Type B pancreatic cell (in vitro differentiated cells): ENCODE measurements around the gene NDC80. TPM values are rescaled to one million over a fixed set of nuclear protein-coding genes. Genes with fewer than 3 reads are reported as not detected.
"Not testable (repeated sequence)": the region's sequence is repeated elsewhere in the genome, so short reads cannot be mapped to it uniquely, and the experiment has no call there.

Experiments used
- DNase-seq: peaks from one replicate; pipeline ENCODE4 v3.0.0; 2021; ENCODE audit warnings: mixed read lengths; ENCODE audit not compliant: unreplicated experiment; ENCODE audit errors: extremely low spot score
- H3K27ac Mint-ChIP-seq: 2 replicates; pipeline ENCODE4 v1.8.0; 2021; ENCODE audit warnings: mild to moderate bottlenecking, mixed read lengths
- H3K27me3 Mint-ChIP-seq: 2 replicates; pipeline ENCODE4 v1.8.0; 2021; ENCODE audit warnings: mixed read lengths
- H3K36me3 Mint-ChIP-seq: 2 replicates; pipeline ENCODE4 v1.8.0; 2021; ENCODE audit warnings: mixed read lengths
- H3K4me1 Mint-ChIP-seq: one replicate; pipeline ENCODE4 v1.8.0; 2021; ENCODE audit warnings: mixed read lengths; ENCODE audit not compliant: unreplicated experiment
- H3K4me3 Mint-ChIP-seq: 2 replicates; pipeline ENCODE4 v1.8.0; 2021; ENCODE audit warnings: mild to moderate bottlenecking, mixed read lengths
- H3K9me3 Mint-ChIP-seq: 2 replicates; pipeline ENCODE4 v1.8.0; 2021; ENCODE audit warnings: mixed read lengths
- CTCF ChIP-seq: fragments of 200-600 bp; sonication (generic); conservative IDR thresholded peaks from 2 replicates; pipeline ENCODE4 v1.5.0; 2021; ENCODE audit warnings: antibody characterized with exemption, mild to moderate bottlenecking
- total RNA-seq: library from RNA; stranded (reverse); gene quantifications from 2 replicates; pipeline ENCODE4 v1.2.1, GENCODE V29; 2021; ENCODE audit warnings: low replicate concordance

NDC80 gene
- total RNA-seq, 1 donor from 2014 or later: 34.3 TPM

DNA sequence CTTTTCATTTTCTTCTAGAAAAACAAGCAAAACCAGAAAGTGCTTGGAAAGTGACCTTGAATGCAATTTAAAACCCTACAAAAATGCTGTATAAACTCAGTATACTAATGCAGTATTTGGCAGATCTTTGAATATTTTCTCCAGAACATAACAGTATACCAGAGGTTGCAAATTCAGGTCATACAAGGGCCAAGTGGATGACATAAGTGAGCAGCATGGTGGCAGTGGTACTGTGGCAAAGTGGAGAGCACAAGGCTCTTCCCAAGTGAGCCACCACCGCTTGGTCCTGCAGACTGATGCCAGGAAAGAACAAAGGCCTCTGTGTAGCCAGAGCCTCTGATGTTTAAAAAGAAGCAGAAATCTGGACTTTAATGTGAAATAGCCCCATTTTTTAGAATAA is 33.1 kb upstream of the NDC80 start:
- Mint-ChIP-seq H3K27me3 (no peaks in the 10 kb centered on the region), H3K27ac (no peak overlapping the region), H3K36me3 (peaks cover 15% of the 10 kb centered on the region), H3K9me3 (no peaks in the 10 kb centered on the region), H3K4me3 (no peak overlapping the region), H3K4me1 (peaks cover 9% of the 10 kb centered on the region)
- no peak for TF ChIP-seq CTCF
- no peak for DNase-seq

DNA sequence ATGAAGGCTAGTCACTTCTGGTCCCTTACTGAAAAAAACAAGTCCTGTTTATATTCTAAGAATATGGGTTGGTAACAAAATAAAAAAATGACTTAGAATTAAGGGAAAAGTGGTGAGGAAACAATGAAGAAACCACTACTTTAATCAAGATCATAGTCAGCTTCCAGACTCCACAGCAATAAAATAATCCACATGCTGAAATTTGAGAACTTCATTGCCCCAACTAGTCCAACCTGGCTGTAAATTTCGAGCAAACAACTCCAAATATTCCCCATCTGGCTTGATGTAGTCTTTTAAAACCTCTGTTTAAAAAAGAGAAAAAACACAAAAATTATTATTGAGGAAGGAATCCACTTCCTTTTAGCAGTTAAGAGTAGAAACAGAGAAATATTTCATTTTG is 32.5 kb upstream of the NDC80 start:
- no peak overlapping the region for H3K27ac Mint-ChIP-seq
- no peak overlapping the region for H3K4me3 Mint-ChIP-seq
- H3K36me3 Mint-ChIP-seq: peaks cover 15% of the 10 kb centered on the region
- peaks cover 9% of the 10 kb centered on the region for H3K4me1 Mint-ChIP-seq
- DNase-seq: no peak
- no peak for TF ChIP-seq CTCF
- H3K27me3 Mint-ChIP-seq: no peaks in the 10 kb centered on the region
- H3K9me3 Mint-ChIP-seq: no peaks in the 10 kb centered on the region

DNA sequence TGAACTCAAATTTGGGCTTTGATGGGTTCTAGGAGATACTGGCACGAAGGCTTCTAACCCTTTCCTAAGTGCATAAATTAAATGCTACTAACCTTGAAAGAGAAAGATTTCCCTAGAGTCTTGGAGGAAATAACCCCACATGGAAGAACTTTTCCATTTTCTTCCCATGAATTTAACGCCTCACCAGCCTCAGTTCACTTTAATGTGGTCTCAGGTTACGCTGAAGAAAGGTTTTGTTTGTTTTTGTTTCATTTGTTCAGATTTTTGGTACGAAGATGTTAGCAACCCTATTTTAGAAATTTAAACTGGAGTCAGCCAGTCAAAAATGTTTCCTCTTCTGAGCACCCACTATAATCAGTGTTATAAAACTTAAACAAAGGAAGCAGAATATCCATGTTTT is 30.8 kb upstream of the NDC80 start:
- Mint-ChIP-seq H3K27me3 (no peaks in the 10 kb centered on the region), H3K27ac (no peak overlapping the region), H3K9me3 (no peaks in the 10 kb centered on the region), H3K36me3 (peaks cover 8% of the 10 kb centered on the region), H3K4me3 (no peak overlapping the region), H3K4me1 (peaks cover 9% of the 10 kb centered on the region)
- TF ChIP-seq CTCF: no peak
- no peak for DNase-seq

DNA sequence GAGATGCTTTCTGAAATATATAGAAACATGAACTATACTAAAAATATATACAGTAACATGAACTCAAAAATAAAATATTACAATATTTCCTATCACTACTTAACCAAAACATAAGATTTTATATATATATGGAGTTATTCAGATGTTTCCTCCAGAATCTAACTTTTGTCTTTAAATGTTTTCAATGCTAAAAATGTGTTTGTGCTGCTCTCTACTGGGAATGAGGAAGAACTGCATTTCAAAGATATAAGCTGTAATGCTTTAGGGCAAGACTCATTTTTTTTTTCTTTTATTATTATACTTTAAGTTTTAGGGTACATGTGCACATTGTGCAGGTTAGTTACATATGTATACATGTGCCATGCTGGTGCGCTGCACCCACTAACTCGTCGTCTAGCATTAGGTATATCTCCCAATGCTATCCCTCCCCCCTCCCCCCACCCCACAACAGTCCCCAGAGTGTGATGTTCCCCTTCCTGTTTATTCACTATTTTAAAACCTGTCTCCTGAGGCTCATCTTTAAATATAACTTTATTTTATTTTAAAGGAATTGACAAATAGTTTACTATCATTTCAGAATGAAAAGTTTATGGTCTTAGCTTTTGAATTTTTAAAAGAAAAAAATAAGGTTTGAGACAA is 29.3 kb upstream of the NDC80 start:
- not testable (repeated sequence) for DNase-seq, H3K27me3 Mint-ChIP-seq, H3K27ac Mint-ChIP-seq, H3K36me3 Mint-ChIP-seq, H3K4me1 Mint-ChIP-seq, H3K4me3 Mint-ChIP-seq, H3K9me3 Mint-ChIP-seq
- peak; percentile 84 for TF ChIP-seq CTCF

- TF ChIP-seq CTCF: no peak
- Mint-ChIP-seq H3K4me1 (peaks cover 7% of the 10 kb centered on the region), H3K36me3 (no peaks in the 10 kb centered on the region), H3K27ac (no peak overlapping the region), H3K27me3 (no peaks in the 10 kb centered on the region), H3K4me3 (no peak overlapping the region), H3K9me3 (no peaks in the 10 kb centered on the region)
- DNase-seq: no peak
These were observed 26.2 kb upstream of the NDC80 start for GRCh38 chr18:2545155-2545554.
